Smooth muscle cell (in vitro differentiated cells): ENCODE results near the gene WDFY4. TPM values are rescaled to one million over a fixed set of nuclear protein-coding genes. Genes with fewer than 3 reads are reported as not detected.

Source experiments
- DNase-seq: peaks from one replicate; lab custom pipeline; 2025; ENCODE audit not compliant: unreplicated experiment; lab: John Stamatoyannopoulos, UW
- H2AFZ ChIP-seq: fragments of 200-600 bp; sonication (generic); 2 replicates; pipeline ENCODE4 v1.6.0; 2016; ENCODE audit warnings: antibody characterized with exemption, low read depth, mild to moderate bottlenecking
- H3F3A ChIP-seq: fragments of 200-600 bp; sonication (generic); 2 replicates; pipeline ENCODE4 v1.6.0; 2017; ENCODE audit warnings: antibody characterized with exemption, low read depth
- H3K27ac ChIP-seq: fragments of 200-600 bp; sonication (generic); 2 replicates; pipeline ENCODE4 v1.5.1; 2016; ENCODE audit warnings: low read depth, mild to moderate bottlenecking
- H3K27me3 ChIP-seq: fragments of 200-600 bp; sonication (generic); 2 replicates; pipeline ENCODE4 v1.6.1; 2016; ENCODE audit warnings: low read depth, mild to moderate bottlenecking
- H3K36me3 ChIP-seq: fragments of 200-600 bp; sonication (generic); 2 replicates; pipeline ENCODE4 v1.5.1; 2016; ENCODE audit warnings: low read depth
- H3K4me1 ChIP-seq: fragments of 200-600 bp; sonication (generic); 2 replicates; pipeline ENCODE4 v1.5.1; 2016; ENCODE audit warnings: low read depth
- H3K4me2 ChIP-seq: fragments of 200-600 bp; sonication (generic); 2 replicates; pipeline ENCODE4 v1.6.0; 2016; ENCODE audit warnings: mild to moderate bottlenecking
- H3K4me3 ChIP-seq: fragments of 200-600 bp; sonication (generic); 2 replicates; pipeline ENCODE4 v1.5.1; 2016; ENCODE audit warnings: mild to moderate bottlenecking
- H3K79me2 ChIP-seq: fragments of 200-600 bp; sonication (generic); 2 replicates; pipeline ENCODE4 v1.6.0; 2016; ENCODE audit warnings: low read depth, mild to moderate bottlenecking
- H3K9ac ChIP-seq: fragments of 200-600 bp; sonication (generic); 2 replicates; pipeline ENCODE4 v1.6.0; 2016; ENCODE audit warnings: low read depth
- H3K9me3 ChIP-seq: fragments of 200-600 bp; sonication (generic); replicated peaks from 2 replicates; pipeline ENCODE4 v1.5.1; 2016; ENCODE audit warnings: low read depth
- H4K20me1 ChIP-seq: fragments of 200-600 bp; sonication (generic); 2 replicates; pipeline ENCODE4 v1.6.0; 2016; ENCODE audit warnings: low read depth
- WGBS: methylation state at CpG from one replicate; pipeline ENCODE4 v1.1.7; 2016; ENCODE audit warnings: low lambda C conversion rate; 5-methylcytosine and 5-hydroxymethylcytosine counted together
- polyA plus RNA-seq: library from polyadenylated mRNA; unstranded; fragments of >200 nt; fragmentation: Nextera tagmentation; extraction: Ambion mirVana; gene quantifications from 2 replicates; pipeline ENCODE4 v1.2.1, GENCODE V29; 2016
- total RNA-seq: library from RNA; depleted of rRNA; stranded (reverse); fragments of >200 nt; gene quantifications from 2 replicates; pipeline ENCODE4 v1.2.3, GENCODE V29; 2014
- TF ChIP-seq, protein P1 (sequence below): fragments of 200-600 bp; sonication (generic); IDR thresholded peaks from 2 replicates; pipeline ENCODE4 v1.5.1; 2017; ENCODE audit warnings: borderline replicate concordance, mild to moderate bottlenecking, antibody characterized with exemption; ENCODE audit not compliant: insufficient read depth, poor library complexity, severe bottlenecking

WDFY4 gene
- total and polyA plus RNA-seq, 2 experiments from 2014 or later = not detected

DNA sequence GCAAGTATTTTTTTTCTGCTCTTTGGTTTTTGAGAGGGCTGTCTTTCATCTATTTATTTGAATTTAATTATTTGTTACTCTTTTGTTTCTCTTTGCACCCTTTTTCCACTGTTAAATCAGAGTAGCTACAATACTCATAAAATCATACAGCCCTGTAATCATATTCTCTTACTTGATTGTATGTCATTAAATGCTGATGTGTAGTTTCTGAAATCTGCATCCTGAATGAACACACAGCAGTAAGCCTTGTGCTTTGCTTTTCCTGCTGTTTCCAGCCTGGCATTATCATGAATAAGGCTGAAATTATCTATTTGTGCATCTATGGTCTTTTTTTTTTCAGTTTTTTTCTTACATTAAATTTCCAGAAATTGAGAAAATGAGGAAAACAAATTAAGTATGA lies 250.9 kb downstream of the WDFY4 start:
- no peaks in the 10 kb centered on the region for H3F3A ChIP-seq
- H2AFZ ChIP-seq = no peak overlapping the region
- TF ChIP-seq, protein P1, sequence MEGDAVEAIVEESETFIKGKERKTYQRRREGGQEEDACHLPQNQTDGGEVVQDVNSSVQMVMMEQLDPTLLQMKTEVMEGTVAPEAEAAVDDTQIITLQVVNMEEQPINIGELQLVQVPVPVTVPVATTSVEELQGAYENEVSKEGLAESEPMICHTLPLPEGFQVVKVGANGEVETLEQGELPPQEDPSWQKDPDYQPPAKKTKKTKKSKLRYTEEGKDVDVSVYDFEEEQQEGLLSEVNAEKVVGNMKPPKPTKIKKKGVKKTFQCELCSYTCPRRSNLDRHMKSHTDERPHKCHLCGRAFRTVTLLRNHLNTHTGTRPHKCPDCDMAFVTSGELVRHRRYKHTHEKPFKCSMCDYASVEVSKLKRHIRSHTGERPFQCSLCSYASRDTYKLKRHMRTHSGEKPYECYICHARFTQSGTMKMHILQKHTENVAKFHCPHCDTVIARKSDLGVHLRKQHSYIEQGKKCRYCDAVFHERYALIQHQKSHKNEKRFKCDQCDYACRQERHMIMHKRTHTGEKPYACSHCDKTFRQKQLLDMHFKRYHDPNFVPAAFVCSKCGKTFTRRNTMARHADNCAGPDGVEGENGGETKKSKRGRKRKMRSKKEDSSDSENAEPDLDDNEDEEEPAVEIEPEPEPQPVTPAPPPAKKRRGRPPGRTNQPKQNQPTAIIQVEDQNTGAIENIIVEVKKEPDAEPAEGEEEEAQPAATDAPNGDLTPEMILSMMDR = no peak
- no peak overlapping the region for H3K9ac ChIP-seq
- no peaks in the 10 kb centered on the region for H3K9me3 ChIP-seq
- H3K4me3 ChIP-seq = no peak overlapping the region
- H4K20me1 ChIP-seq = no peaks in the 10 kb centered on the region
- no peaks in the 10 kb centered on the region for H3K27me3 ChIP-seq
- no peaks in the 10 kb centered on the region for H3K4me1 ChIP-seq
- H3K79me2 ChIP-seq = no peaks in the 10 kb centered on the region
- no peaks in the 10 kb centered on the region for H3K36me3 ChIP-seq
- H3K4me2 ChIP-seq = no peak overlapping the region
- DNase-seq = no peak
- no peak overlapping the region for H3K27ac ChIP-seq

DNA sequence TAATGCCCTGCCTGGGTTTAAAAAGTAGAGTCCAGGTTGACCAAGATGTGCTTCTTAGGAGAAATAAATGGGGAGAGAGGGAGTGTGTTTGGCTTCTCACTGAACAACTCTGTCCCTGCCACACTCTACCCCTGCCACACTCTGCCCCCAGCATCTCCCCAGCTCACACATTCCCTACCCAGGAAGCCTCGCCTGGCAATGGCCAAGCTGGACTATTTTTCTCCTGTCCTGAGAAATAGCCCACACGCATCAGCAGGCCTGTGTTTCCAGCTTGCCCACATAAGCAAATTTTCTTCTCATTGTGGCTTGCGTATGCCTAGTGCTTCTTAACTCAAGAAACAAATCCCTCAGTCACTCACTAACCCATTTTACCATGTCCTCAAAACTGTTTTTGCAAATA lies 253.1 kb downstream of the WDFY4 start:
- H3K4me3 ChIP-seq = no peak overlapping the region
- WGBS = 98% methylated on average over 3 of the region's 3 CpGs
- no peaks in the 10 kb centered on the region for H3K9me3 ChIP-seq
- no peaks in the 10 kb centered on the region for H3F3A ChIP-seq
- no peaks in the 10 kb centered on the region for H3K27me3 ChIP-seq
- H3K27ac ChIP-seq = no peak overlapping the region
- H3K9ac ChIP-seq = no peak overlapping the region
- no peaks in the 10 kb centered on the region for H3K36me3 ChIP-seq
- DNase-seq = no peak
- no peaks in the 10 kb centered on the region for H3K79me2 ChIP-seq
- TF ChIP-seq, protein P1 = no peak
- H2AFZ ChIP-seq = no peak overlapping the region
- H3K4me1 ChIP-seq = no peaks in the 10 kb centered on the region
- no peaks in the 10 kb centered on the region for H4K20me1 ChIP-seq
- no peak overlapping the region for H3K4me2 ChIP-seq

DNA sequence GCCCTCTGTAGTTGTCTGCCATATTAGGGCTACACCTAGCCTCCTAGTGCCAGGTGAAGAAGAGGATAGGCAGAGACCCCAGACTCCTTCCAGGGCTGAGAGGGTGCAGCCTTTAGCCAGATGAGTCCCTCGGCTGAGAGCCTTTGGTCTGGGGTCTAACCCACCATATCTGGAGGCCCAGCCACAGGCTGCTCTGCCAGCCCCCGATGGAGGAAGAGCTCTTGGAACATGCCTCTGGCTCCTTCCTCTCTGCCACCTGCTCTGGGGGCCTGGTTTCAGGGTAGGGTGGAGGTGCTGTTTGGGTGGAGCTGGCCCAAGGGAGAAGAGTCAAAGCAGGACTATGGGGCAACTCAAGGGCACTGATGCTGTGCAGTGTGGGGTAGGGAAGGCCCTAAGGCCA lies 253.6 kb downstream of the WDFY4 start:
- TF ChIP-seq, protein P1 = no peak
- H3K27me3 ChIP-seq = no peaks in the 10 kb centered on the region
- H2AFZ ChIP-seq = no peak overlapping the region
- no peaks in the 10 kb centered on the region for H3K79me2 ChIP-seq
- no peak overlapping the region for H3K4me2 ChIP-seq
- H4K20me1 ChIP-seq = no peaks in the 10 kb centered on the region
- no peaks in the 10 kb centered on the region for H3K9me3 ChIP-seq
- no peak overlapping the region for H3K4me3 ChIP-seq
- no peak for DNase-seq
- no peak overlapping the region for H3K27ac ChIP-seq
- no peaks in the 10 kb centered on the region for H3F3A ChIP-seq
- H3K36me3 ChIP-seq = no peaks in the 10 kb centered on the region
- H3K9ac ChIP-seq = no peak overlapping the region
- 81% methylated on average over 2 of the region's 2 CpGs for WGBS
- H3K4me1 ChIP-seq = no peaks in the 10 kb centered on the region

DNA sequence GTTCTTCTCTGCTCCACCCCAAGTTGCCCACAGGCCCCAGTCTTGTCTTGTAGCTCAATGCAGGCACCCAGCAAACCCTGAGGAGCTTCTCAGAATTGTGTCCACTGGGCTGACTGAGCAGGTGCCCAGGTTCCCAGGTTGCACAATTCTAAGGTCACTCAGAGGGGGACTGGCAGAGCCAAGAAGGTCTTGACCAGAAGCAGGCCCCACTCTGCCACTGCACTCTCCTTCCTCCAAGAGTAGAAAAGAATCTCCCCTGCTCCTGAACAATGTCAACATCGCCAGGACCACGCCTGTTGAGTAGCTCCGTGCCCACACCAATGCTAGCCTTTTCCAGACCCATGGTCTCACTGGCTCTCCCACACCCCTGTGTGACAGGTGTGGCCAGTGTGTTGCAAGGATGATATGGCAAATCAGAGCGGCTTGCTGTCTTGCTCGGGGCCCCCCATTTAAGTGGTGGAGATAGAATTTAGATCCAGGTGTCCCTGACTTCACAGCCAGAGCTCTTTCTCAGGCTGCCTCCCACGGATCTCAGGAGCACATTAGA lies 254.4 kb downstream of the WDFY4 start:
- TF ChIP-seq, protein P1 = no peak
- Histone ChIP-seq H3F3A (no peaks in the 10 kb centered on the region), H3K9me3 (no peaks in the 10 kb centered on the region), H2AFZ (no peak overlapping the region), H3K27me3 (no peaks in the 10 kb centered on the region), H3K36me3 (no peaks in the 10 kb centered on the region), H3K27ac (no peak overlapping the region), H3K4me2 (no peak overlapping the region), H3K79me2 (no peaks in the 10 kb centered on the region), H3K9ac (no peak overlapping the region), H4K20me1 (no peaks in the 10 kb centered on the region), H3K4me1 (no peaks in the 10 kb centered on the region), H3K4me3 (no peak overlapping the region)
- no peak for DNase-seq
- WGBS = 72% methylated on average over 6 of the region's 6 CpGs
